ENCODE results near the gene RALGPS2. TPM values are rescaled to one million over a fixed set of nuclear protein-coding genes. Genes with fewer than 3 reads are reported as not detected.
"Not testable (repeated sequence)": the region's sequence is repeated elsewhere in the genome, so short reads cannot be mapped to it uniquely, and the experiment has no call there.

Gene RALGPS2
- total and polyA plus RNA-seq, 2 donors (not counting 1 experiment from before 2014, with no cell fraction given) = 59.6 to 251 TPM

GRCh38 chr1:178746345-178746744 lies 21.3 kb downstream of the RALGPS2 start:
- Histone ChIP-seq H3K9ac (ENCODE audit: low read length) (no peak overlapping the region), H3K79me2 (ENCODE audit: control insufficient read depth, insufficient read depth, low read length) (peaks cover 99% of the 10 kb centered on the region), H4K20me1 (ENCODE audit: control insufficient read depth, insufficient read depth, low read length, poor library complexity, severe bottlenecking) (peaks cover 48% of the 10 kb centered on the region), H3K4me1 (ENCODE audit: control insufficient read depth in 2 of 2, insufficient read depth in 2 of 2, low read length in 2 of 2) (peaks cover 29 to 30% of the 10 kb centered on the region in 2 donors), H3K9me3 (ENCODE audit: control extremely low read depth in 1 of 3, control insufficient read depth in 2 of 3, insufficient read depth in 1 of 3, low read length in 2 of 3) (peaks cover 2 to 12% (median 8%) of the 10 kb centered on the region in 3 donors), H3K27ac (ENCODE audit: low read length in 2 of 2) (peak overlapping the region in 1 of 2 donors; percentile 59), H3K4me3 (ENCODE audit: control extremely low read depth in 1 of 5, extremely low read depth in 1 of 5, insufficient read depth in 1 of 5, low read depth in 2 of 5, low read length in 4 of 5) (no peak overlapping the region), H3K36me3 (replicated peaks in 1 of 2; ENCODE audit: control extremely low read depth in 1 of 2, control insufficient read depth in 1 of 2, extremely low read depth in 1 of 2, insufficient read depth in 2 of 2, low read length in 1 of 2) (peaks cover 15 to 79% of the 10 kb centered on the region in 2 experiments), H3K27me3 (replicated peaks in 1 of 4; ENCODE audit: control extremely low read depth in 1 of 4, control insufficient read depth in 3 of 4, insufficient read depth in 4 of 4, low read length in 3 of 4) (no peaks in the 10 kb centered on the region), H3K4me2 (replicated peaks; ENCODE audit: low read depth, low read length, poor library complexity, severe bottlenecking) (no peak overlapping the region), H2AFZ (ENCODE audit: insufficient read depth, low read depth, low read length, poor library complexity, severe bottlenecking) (no peak overlapping the region)
- no peak overlapping the region for H3K4me3 Mint-ChIP-seq
- POLR2A ChIA-PET = no interaction called here
- H3K9me3 Mint-ChIP-seq (ENCODE audit: insufficient read depth) = peaks cover 2% of the 10 kb centered on the region
- peak overlapping the region; percentile 23 for H3K27ac Mint-ChIP-seq
- no peaks in the 10 kb centered on the region for H3K27me3 Mint-ChIP-seq
- CTCF ChIA-PET = interaction anchor here (0.7 kb wide), 1 partner anchor 27 kb away, joined by 3 read pairs; no protein-coding TSS in a partner anchor
- no peak for DNase-seq
- TF ChIP-seq CTCF (IDR thresholded peaks at IDR 0.05) = no peak
- no peak for TF ChIP-seq EZH2 (IDR thresholded peaks at IDR 0.05; ENCODE audit: borderline replicate concordance, insufficient read depth, low read depth, low read length, poor library complexity, severe bottlenecking)
- H3K4me1 Mint-ChIP-seq = peaks cover 69% of the 10 kb centered on the region
- WGBS (ENCODE audit: insufficient coverage) = 100% methylated on average over 1 of the region's 2 CpGs
- intact Hi-C loops (cut with micrococcal nuclease) = loop anchor here (5.0 kb wide), 1 partner anchor 36 kb away; no protein-coding TSS in a partner anchor
- ATAC-seq (ENCODE audit: low read depth) = no peak

GRCh38 chr1:178747361-178747760 lies 22.3 kb downstream of the RALGPS2 start:
- H3K27me3 Mint-ChIP-seq; POLR2A ChIA-PET; DNase-seq; H3K4me3 Mint-ChIP-seq; H3K4me3 ChIP-seq (ENCODE audit: control extremely low read depth in 1 of 5, extremely low read depth in 1 of 5, insufficient read depth in 1 of 5, low read depth in 2 of 5, low read length in 4 of 5); H3K27me3 ChIP-seq (replicated peaks in 1 of 4; ENCODE audit: control extremely low read depth in 1 of 4, control insufficient read depth in 3 of 4, insufficient read depth in 4 of 4, low read length in 3 of 4); H3K4me2 ChIP-seq (replicated peaks; ENCODE audit: low read depth, low read length, poor library complexity, severe bottlenecking); ATAC-seq (ENCODE audit: low read depth); H3K9me3 Mint-ChIP-seq (ENCODE audit: insufficient read depth); H2AFZ ChIP-seq (ENCODE audit: insufficient read depth, low read depth, low read length, poor library complexity, severe bottlenecking); H3K9ac ChIP-seq (ENCODE audit: low read length): not testable (repeated sequence)
- peaks cover 2 to 15% (median 9%) of the 10 kb centered on the region in 3 donors for H3K9me3 ChIP-seq (ENCODE audit: control extremely low read depth in 1 of 3, control insufficient read depth in 2 of 3, insufficient read depth in 1 of 3, low read length in 2 of 3)
- peaks cover 13 to 78% of the 10 kb centered on the region in 2 experiments for H3K36me3 ChIP-seq (replicated peaks in 1 of 2; ENCODE audit: control extremely low read depth in 1 of 2, control insufficient read depth in 1 of 2, extremely low read depth in 1 of 2, insufficient read depth in 2 of 2, low read length in 1 of 2)
- no CpG with 5 or more reads among the region's 3 CpGs for WGBS (ENCODE audit: insufficient coverage)
- H3K79me2 ChIP-seq (ENCODE audit: control insufficient read depth, insufficient read depth, low read length) = peaks cover 99% of the 10 kb centered on the region
- CTCF ChIA-PET = interaction anchor here (1.4 kb wide), 1 partner anchor 205 kb away, joined by 4 read pairs; no protein-coding TSS in a partner anchor
- intact Hi-C loops (cut with micrococcal nuclease) = loop anchor here (5.0 kb wide), 1 partner anchor 35 kb away; no protein-coding TSS in a partner anchor
- peak overlapping the region in 1 of 2 donors; percentile 42 for H3K27ac ChIP-seq (ENCODE audit: low read length in 2 of 2)
- Mint-ChIP-seq H3K4me1 (peaks cover 68% of the 10 kb centered on the region), H3K27ac (peak overlapping the region; percentile 74)
- H4K20me1 ChIP-seq (ENCODE audit: control insufficient read depth, insufficient read depth, low read length, poor library complexity, severe bottlenecking) = peaks cover 48% of the 10 kb centered on the region
- peaks cover 31 to 36% of the 10 kb centered on the region in 2 donors for H3K4me1 ChIP-seq (ENCODE audit: control insufficient read depth in 2 of 2, insufficient read depth in 2 of 2, low read length in 2 of 2)

Measured in B cell (primary cell).